ENCODE measurements around the gene SDK1. TPM values are rescaled to one million over a fixed set of nuclear protein-coding genes. Genes with fewer than 3 reads are reported as not detected.

The SDK1 gene
- total and polyA plus RNA-seq, 8 donors = 1.6 to 11.2 (median 6.6) TPM

GRCh38 chr7:3426064-3426463 is 125.0 kb downstream of the SDK1 start:
- TF ChIP-seq POLR2A (IDR thresholded peaks at IDR 0.05) (no peak), POLR2AphosphoS5 (IDR thresholded peaks at IDR 0.05) (no peak), EP300 (IDR thresholded peaks at IDR 0.05) (no peak)
- TF ChIP-seq, protein P1, sequence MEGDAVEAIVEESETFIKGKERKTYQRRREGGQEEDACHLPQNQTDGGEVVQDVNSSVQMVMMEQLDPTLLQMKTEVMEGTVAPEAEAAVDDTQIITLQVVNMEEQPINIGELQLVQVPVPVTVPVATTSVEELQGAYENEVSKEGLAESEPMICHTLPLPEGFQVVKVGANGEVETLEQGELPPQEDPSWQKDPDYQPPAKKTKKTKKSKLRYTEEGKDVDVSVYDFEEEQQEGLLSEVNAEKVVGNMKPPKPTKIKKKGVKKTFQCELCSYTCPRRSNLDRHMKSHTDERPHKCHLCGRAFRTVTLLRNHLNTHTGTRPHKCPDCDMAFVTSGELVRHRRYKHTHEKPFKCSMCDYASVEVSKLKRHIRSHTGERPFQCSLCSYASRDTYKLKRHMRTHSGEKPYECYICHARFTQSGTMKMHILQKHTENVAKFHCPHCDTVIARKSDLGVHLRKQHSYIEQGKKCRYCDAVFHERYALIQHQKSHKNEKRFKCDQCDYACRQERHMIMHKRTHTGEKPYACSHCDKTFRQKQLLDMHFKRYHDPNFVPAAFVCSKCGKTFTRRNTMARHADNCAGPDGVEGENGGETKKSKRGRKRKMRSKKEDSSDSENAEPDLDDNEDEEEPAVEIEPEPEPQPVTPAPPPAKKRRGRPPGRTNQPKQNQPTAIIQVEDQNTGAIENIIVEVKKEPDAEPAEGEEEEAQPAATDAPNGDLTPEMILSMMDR (IDR thresholded peaks at IDR 0.05) = no peak
- Histone ChIP-seq H3K9me3 (peaks cover 0 to 5% (median 0%) of the 10 kb centered on the region in 4 donors), H3K4me3 (no peak overlapping the region), H3K36me3 (no peaks in the 10 kb centered on the region), H3K27ac (no peak overlapping the region), H3K4me1 (no peaks in the 10 kb centered on the region), H3K27me3 (no peaks in the 10 kb centered on the region)
- WGBS, 5 donors = 34 to 49% (median 37%) methylated on average over 4 of the region's 4 CpGs
- intact Hi-C loops (cut with DNase I; ENCODE audit: low total_unique reads) = no loop called here
- no peak for DNase-seq

GRCh38 chr7:3427957-3428356 is 126.9 kb downstream of the SDK1 start:
- no peaks in the 10 kb centered on the region for H3K4me1 ChIP-seq
- H3K9me3 ChIP-seq = no peaks in the 10 kb centered on the region
- no peak overlapping the region for H3K27ac ChIP-seq
- no peak overlapping the region for H3K4me3 ChIP-seq
- DNase-seq = no peak
- 85 to 92% (median 89%) methylated on average over 1 of the region's 1 CpG for WGBS, 5 donors
- intact Hi-C loops (cut with DNase I; ENCODE audit: low total_unique reads) = no loop called here
- H3K36me3 ChIP-seq = no peaks in the 10 kb centered on the region
- TF ChIP-seq, protein P1 (IDR thresholded peaks at IDR 0.05) = no peak
- TF ChIP-seq POLR2AphosphoS5 (IDR thresholded peaks at IDR 0.05) (no peak), POLR2A (IDR thresholded peaks at IDR 0.05) (no peak), EP300 (IDR thresholded peaks at IDR 0.05) (no peak)
- H3K27me3 ChIP-seq = no peaks in the 10 kb centered on the region

DNA sequence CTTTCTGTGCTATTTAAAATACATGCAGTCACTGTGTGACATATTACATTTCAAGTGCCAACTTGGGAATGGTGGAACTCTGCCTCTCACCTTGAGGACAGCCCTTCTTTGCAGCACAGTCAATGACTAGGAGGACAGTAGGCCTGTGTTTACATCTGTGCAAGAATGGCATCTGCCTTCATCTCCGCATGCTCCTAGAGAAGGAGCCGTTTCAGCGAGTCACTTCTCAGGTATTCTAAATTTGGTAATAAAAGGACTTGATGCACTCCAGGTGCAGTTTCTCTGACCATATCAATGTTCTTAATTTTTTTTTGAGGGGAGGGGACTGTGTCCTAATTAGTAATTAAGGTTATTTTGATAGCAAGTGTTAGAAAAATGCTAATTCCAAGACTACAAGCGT is 128.9 kb downstream of the SDK1 start:
- Histone ChIP-seq H3K4me1 (no peaks in the 10 kb centered on the region), H3K36me3 (no peaks in the 10 kb centered on the region), H3K27ac (no peak overlapping the region), H3K4me3 (no peak overlapping the region), H3K9me3 (no peaks in the 10 kb centered on the region), H3K27me3 (no peaks in the 10 kb centered on the region)
- intact Hi-C loops (cut with DNase I; ENCODE audit: low total_unique reads) = no loop called here
- no peak for DNase-seq
- WGBS, 5 donors = 84 to 95% (median 88%) methylated on average over 4 of the region's 4 CpGs
- TF ChIP-seq POLR2AphosphoS5 (IDR thresholded peaks at IDR 0.05) = no peak
- TF ChIP-seq, protein P1 (IDR thresholded peaks at IDR 0.05) = no peak
- no peak for TF ChIP-seq POLR2A (IDR thresholded peaks at IDR 0.05)
- TF ChIP-seq EP300 (IDR thresholded peaks at IDR 0.05) = no peak

DNA sequence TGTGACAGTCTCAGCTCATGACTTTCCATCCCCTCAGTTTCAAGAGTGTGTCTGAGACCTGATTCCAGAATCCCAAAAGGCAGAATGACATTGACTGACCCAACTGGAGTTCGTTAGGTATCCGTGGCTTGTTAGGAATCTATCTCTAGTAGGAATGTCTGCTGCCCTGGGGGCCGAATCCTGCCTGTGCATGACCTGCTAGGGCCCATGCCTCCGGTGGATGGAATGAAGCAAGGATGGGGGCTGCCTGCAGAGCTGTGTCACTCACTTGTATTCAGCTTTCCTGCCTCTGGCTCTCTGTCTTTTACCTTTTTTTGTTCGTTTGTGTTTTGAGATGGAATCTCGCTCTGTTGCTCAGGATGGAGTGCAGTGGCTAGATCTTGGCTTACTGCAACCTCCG is 129.5 kb downstream of the SDK1 start:
- no peaks in the 10 kb centered on the region for H3K9me3 ChIP-seq
- no peak for TF ChIP-seq POLR2AphosphoS5 (IDR thresholded peaks at IDR 0.05)
- no peak for TF ChIP-seq POLR2A (IDR thresholded peaks at IDR 0.05)
- no peak for TF ChIP-seq EP300 (IDR thresholded peaks at IDR 0.05)
- TF ChIP-seq, protein P1 (IDR thresholded peaks at IDR 0.05) = no peak
- H3K27ac ChIP-seq = no peak overlapping the region
- H3K4me1 ChIP-seq = no peaks in the 10 kb centered on the region
- H3K27me3 ChIP-seq = no peaks in the 10 kb centered on the region
- no peak overlapping the region for H3K4me3 ChIP-seq
- 79 to 84% (median 82%) methylated on average over 7 of the region's 7 CpGs for WGBS, 5 donors
- intact Hi-C loops (cut with DNase I; ENCODE audit: low total_unique reads) = no loop called here
- no peaks in the 10 kb centered on the region for H3K36me3 ChIP-seq
- no peak for DNase-seq
